Dedifferentiated amniotic fluid mesenchymal stem cell (primary cell): ENCODE measurements around the gene NPAS3.
A peak's percentile ranks its signal among the peaks of the same experiment; 100 is the strongest.

Source experiments
- DNase-seq: peaks from one replicate; pipeline ENCODE4 v3.0.0-alpha.2; 2016; ENCODE audit errors: extremely low spot score

The NPAS3 gene

DNA sequence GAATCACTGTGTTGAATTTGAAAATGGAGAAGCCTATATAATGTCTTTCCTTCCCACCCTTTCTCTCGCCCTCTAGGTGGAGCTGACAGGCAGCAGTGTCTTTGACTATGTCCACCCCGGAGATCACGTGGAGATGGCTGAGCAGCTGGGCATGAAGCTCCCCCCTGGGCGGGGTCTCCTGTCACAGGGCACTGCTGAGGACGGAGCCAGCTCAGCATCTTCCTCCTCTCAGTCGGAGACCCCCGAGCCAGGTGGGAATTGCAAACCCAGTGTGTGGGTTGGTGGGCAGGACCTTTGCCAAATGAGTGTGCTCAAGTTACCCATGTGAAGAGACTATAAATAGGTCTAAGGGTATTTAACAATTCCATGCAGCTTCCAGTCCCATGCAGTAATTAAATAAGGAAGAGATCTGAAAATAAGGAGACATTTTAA lies 737.5 kb downstream of the NPAS3 start:
- DNase-seq: no peak

DNA sequence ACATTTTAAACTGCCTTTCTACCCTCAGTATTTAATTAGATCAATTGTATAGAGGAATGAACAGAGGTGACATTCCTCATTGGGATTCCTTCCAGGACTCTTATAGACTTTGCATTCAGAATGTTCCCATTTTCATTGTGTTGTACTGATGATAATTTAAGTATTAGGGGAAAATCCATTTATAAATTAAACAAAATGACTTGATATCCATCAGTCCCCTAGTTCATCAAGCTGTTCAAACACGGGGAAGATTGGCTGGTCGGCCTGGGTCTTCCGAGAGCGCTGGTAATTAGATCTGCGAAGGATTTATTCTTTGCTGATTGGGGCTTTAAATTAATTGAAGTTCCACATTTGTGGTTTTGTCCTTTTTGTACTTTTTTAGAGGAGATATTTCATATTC lies 738.2 kb downstream of the NPAS3 start:
- DNase-seq: no peak

DNA sequence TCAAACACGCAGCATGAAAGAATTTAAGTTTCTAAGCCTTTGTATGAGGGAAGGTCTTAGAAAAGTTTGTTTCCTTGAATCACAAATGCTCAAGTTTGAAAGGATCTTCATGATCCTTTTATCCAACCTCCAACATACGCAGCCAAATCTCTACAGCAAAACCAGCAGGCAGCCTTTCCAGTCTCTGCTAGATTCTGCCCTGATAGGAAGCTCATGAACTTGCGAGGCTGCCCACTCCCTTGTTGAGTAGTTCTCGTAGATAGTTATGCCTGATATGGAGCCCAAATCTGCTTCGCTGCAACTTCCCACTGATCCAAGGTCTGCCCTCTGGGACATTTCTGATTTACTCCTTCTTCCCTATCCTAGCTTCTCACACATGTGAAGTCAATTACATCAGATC lies 739.3 kb downstream of the NPAS3 start:
- no peak for DNase-seq

DNA sequence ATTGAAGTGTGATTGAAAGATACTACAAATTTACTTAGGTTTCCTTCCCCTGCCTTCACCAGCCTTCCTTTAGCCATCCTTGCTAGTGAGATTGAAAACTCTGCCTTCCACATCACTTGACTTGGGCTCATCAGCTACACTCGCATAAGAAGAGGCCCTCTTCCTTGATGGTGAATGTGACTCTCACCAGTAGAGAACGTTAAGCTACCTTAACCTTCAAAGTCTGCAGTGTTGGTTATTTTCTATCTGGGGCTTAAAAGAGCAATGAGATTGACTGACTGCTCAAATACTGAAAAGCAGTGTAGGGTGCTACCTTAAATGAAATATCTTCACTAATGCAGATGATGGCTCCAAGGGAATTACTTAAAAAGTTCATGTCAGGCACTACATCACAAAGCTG lies 740.3 kb downstream of the NPAS3 start:
- DNase-seq: no peak

DNA sequence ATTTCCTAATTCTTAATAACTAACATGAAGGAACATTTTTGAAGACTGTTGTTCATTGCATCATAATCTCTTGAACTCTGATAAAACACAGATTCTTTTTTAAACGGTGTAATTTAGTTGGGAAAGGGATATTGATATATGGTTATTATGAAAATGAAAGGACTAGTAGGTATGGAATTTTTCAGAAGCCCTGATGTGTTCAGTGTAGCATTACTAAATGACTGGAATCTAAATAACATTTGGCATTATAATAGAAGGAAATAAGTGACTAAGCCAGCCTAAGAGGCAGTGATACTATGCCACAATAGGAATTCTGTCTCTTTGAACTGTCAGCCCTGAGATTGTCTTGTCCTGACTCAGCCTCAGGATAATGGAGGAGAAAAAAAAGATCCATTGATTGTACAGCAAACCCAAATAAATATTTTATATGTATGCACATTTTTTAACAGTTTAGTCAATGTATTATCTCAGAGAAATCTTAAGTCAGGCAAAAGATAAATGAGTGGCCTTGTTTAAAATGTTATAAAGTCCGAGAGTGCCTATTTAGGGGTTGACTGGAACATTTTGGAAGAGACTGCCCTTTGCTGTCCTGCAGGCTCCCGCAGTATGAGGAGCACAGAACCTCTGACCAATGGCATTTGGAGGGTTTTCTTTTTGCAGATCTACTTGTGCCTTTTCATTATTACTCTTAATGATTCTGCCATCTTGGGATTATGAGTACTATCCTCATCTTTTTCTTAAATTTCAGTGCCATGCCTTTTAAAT lies 741.0 kb downstream of the NPAS3 start:
- no peak for DNase-seq

DNA sequence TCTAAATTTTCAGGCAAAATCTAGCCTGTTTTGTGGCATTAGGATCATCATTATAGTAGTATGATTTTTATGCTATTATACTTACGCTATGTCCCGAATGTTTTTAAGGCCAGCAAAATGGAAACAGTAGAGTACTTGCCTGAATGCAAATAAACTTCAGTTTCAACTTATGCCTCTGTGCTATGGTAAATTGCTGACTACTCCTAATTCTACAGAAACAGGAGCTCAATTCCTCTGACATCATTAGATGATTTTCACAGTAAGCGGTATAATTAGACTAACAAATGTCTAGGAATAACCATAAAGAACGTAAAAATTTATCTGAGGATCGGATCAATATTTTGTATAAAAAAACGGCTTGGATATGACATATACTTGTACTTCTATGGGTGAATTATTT lies 742.2 kb downstream of the NPAS3 start:
- DNase-seq: no peak

DNA sequence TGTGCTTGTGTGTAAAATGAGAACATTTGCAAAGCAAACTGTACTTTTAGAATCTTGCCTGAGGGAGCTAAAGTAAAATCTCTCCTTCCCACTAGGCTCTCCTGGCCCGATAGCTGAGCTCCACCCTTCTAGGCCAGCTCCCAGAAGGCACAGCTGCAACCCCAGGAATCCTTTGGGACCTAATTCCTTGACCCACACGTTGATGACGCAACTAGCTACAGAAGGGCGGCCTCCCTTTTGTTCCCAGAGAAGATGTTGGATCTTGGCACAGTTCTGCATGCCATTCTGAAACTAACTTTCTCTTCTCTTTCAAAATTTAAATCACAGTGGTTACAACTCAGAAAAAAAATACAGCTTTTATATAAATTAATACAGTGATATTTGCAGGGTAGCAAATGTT lies 744.1 kb downstream of the NPAS3 start:
- DNase-seq: peak; percentile 43

DNA sequence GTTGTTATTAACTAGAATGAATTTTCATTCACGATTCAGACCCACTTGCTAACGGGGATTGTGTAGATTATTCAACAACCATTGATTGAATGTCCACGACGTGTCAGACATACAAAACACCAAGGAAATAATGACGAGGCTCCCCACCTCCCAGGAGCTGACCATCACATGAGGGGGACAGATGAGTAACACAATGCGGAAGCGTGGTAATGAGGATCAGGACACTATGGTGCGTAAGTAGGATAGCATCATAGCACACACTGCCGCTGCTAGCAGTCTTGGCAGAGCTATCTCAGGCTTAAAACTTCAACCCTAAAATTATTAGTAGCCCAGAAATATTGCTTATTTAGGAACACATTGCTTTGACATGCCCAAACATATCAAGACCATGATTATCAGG lies 746.3 kb downstream of the NPAS3 start:
- no peak for DNase-seq

DNA sequence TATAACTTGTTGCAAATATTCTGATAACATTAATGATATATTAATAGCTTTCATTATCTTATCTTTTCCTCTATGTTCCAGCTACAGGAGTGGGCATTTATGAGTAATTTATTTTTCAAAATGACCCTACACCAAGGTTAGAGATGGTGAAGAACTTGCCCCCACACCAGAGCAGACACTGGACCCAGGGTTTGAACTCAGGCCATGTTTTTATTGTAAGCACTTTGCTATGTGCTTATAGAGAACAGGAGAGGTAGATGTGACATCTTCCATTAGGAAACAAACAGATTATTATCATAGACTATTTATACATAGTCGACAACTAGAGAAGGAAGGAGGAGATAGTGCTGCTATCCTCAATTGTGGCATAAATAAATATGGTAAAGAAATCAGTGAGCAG lies 747.0 kb downstream of the NPAS3 start:
- no peak for DNase-seq

DNA sequence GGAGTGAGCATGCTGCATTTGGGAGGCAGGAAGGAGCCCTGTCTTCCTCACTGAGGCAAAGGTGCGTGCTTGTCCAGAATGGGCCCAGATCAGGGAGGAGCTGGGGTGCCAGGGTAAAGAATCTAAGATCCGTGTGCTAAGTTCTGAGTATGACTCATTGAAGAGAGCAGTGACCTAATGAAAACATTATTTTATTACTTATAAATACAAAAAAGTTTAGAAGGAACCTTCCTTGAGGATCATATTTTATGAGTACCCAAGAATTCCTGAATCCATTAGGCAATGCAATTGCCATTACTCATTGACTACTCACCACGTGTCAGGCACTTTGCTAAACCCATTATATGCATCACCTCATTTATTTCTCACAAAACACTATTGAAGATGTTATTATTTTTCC lies 747.5 kb downstream of the NPAS3 start:
- DNase-seq: no peak

DNA sequence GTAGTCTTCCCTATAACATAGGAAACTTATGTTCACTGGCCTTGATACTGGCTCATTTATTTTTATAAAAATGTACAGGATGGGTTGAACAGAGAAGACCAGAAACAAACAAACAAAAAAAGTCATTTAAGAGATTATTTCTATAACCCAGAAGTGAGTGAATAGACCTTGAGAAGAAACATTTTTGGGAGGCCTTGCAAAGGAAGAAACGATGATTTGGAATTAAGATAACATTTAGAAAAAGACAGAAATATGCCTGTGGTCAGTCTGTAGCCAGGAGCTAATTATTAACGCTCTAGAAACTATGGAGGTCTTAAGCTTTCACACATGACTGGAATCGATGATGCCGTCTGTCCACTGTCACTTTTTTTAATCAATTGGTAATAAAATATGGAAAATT lies 748.2 kb downstream of the NPAS3 start:
- DNase-seq: no peak

DNA sequence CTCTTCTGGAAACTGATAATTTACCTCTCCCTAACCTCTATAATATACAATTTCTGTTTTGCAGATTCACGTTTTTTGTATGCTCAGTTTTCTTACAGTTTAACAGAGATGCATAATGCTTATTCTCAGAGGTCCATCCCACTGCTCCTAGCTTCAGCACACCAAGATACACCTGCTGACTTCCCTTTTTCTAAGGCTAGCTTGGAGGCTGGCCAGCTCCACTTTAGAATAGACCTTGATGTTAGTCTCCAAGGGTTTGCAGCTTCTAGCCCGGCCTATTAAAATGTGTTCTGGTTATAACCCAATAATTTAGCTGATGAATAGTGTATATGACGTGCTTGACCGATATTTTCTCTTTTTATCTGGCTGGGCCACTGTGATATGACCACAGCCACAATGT lies 751.0 kb downstream of the NPAS3 start:
- DNase-seq: no peak

DNA sequence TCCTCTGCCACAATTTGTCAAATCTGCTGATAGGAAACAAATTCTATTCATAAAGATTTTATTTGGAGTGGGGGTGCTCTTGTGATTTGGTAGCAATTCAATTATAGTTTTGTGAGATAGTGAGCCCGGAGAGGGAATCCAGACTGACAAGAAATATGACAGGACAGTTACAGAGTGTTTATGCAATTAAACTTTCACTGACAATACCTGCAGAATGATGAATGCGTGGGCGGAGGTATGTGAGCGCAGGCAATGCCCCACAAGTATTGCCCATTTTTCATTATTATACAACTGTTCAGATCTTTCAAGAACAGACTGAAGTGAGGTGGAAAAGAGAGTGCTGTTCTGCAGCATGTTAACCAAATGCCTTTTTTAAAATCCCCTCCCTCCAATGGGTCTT lies 753.2 kb downstream of the NPAS3 start:
- no peak for DNase-seq

DNA sequence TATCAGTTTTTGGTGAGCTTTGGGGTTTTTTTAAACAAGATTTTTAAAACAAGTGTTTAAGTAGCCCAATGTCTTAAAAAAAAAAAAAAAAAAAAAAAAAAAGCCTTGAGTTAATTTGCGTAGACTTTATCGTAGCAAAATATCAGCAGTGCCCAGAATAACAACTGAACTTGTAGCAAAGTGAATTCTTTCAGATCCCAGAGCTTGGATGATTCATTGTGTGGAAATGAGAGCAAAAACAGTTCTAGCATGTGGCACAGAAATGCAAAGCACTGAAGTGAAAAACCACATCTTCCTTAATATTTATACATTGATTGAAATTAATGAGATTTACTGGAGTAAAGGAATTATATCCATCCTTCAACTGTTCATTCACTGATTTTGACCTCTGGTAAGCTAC lies 754.1 kb downstream of the NPAS3 start:
- DNase-seq: peak; percentile 85

DNA sequence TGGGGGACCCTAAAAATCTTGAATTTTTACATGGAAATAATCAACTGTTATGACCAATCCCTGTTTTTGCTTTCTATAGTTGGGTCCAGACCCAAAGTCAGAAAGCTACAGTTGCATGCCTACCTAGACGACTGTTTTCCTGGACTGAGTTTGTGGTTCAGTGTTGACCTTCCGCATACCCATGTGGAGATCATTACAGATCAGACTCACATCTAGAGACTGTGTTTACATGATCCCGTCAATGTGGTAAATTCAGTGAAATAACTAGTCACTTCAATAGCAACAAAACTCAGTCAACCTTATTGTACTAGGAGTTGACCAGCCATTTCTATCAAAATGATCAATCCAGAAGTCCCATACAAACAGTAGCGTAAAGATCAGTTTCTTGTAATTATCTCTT lies 754.6 kb downstream of the NPAS3 start:
- DNase-seq: peak; percentile 37

DNA sequence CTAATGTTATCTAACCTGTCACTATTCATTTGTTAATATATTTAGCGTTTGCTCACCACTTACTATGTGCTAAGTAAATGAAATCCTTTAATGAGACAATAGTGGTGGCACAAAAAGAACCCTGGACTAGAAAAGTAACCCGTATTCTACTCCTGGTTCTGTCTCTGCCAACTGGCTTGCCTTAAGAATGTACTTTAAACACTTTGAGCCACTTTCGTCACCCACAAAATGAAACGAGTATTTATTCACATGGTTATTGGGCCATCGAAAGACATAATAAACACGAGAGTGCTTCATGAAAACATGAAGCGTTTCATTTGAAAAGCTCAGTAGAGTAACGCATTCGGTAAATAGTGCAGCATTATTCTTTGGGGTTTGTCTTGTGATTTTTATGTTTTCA lies 757.5 kb downstream of the NPAS3 start:
- DNase-seq: no peak

DNA sequence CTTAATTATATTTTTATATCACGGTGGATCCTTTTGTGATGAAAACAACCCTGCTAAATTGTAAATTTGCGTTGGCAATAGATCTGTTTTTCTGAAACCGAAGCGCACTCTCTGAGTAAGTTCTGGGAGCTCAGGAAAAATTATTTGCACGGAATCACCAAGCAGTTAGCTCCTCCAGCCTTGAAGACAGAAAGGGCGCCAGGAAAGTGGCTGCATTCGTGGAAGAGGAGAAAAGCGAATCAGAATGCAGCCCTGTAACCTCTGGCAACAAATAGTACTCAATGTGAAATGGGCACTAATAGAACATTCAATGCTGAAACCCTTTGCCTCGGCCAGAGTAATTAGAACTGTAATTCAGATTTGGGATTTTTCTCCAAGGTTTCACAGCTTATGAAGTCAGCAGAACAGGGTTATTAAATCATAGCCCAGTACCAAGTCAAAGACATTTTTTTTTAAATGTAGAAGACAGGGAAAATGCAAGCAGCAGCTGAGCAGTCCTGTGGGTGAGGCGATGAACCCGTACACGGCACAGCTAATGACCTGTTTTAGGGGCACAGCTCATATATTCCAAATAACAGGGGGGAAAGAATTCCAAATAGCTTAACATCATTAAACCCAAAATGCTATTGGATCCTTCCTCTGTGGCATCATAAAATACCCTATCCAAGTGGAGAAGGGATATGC lies 760.8 kb downstream of the NPAS3 start:
- no peak for DNase-seq

DNA sequence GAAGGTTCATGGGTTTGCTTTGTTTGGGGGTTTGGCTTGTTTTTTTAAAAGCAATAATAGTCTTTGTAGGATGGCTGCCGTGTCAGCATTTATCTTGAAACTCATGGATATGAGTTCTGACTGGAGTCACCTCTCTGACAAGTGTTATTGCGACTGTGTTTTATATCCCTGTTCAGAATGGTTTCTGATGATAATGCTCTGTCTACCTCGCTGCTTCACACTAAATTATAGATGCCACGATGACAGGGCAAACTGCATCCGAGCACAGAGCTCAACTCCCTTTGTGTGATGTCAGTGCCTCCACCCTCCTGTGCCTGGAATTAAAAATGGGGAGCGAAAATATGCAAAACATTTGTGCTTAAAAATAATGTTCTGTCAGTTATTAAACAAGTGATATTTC lies 761.4 kb downstream of the NPAS3 start:
- DNase-seq: no peak

DNA sequence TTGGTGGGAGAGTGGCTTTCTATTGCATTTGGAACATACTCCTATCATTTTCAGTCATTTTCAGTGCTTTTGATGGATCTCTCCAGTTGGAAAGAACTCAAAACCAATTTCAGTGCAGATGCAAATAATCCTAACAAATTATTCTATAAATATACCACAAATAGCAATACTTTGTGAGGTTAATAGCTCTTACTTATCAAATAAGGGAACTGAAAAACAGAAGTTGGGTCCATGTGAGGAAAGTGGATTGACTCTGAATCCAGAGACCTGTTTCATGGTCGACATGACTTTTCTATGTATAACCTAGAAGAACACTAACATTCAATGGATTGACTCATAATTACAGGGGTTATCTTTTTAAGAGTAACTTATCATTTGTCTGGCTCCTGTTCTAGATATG lies 763.6 kb downstream of the NPAS3 start:
- DNase-seq: no peak

DNA sequence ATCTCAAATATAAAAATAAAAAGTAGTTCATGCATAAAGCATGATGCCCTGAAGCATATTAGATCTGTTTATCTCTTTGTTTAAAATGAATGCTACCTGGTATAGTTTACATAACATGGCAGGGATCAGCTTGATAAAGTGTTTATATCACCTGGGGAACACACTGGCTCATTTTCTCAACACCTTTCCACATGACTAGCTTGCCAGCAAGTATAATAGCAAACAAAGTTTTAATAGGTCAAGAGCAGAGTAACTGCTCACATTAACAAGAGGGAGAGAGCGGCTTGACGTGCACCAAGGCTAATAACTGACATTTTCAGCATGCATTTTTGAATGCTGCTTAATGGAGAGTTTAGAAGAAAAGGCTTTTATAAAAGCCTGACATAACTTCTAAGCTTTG lies 765.8 kb downstream of the NPAS3 start:
- DNase-seq: no peak

DNA sequence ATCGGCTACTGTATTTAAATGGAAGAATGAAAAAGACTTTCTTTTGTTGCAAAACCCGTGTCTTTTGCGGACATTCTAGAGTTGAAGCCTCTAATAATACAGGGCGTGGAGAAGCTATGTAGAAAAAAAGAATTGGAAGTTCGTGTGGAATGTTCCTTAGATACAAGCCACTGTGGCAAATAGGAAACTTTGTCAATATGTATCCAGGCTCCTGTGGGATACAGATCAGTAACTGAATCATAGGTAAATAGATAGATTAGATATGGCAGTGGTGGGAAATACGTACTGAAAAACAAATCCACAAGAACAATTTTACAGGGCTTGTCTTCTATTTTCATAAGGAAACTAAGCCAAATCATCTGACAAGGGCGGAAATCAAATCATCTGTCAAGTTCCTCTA lies 766.8 kb downstream of the NPAS3 start:
- no peak for DNase-seq

DNA sequence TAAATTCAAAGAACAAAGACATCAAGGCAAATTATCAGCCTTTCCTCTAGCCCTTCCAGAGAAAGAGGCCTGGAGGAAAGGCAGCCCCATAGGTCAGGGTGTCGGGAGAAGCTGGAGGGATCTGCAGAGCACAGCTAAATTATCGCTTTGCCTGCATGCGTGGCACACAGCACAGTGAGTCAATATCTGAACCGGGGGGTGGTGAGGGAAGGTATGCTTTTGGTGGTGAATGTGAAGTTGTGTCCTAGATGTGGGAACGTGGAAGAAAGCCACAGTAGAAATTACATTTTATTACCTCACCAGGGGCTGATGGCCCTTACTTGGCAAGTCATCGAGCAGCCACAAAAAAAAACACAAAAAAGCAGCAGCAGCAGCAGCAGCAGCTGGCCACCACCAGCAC lies 769.0 kb downstream of the NPAS3 start:
- no peak for DNase-seq

DNA sequence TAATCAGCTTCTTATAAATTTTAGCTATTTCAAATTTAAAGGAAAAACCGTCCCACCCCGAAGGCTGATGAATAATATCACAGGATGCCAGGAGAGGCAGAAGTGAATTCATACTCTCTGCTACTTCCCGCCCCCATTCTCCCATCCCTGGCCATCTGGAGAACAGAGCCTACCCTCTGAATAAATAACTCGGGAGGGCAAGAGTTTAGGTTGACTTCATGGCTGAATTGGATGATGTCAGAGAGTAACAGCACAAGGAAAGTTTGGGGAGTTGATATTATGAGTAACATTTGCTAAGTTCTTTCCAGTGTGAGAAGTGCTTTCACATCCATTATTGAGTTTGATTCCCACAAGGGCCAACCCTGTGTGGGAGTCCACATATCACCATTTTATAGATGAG lies 770.6 kb downstream of the NPAS3 start:
- DNase-seq: no peak

DNA sequence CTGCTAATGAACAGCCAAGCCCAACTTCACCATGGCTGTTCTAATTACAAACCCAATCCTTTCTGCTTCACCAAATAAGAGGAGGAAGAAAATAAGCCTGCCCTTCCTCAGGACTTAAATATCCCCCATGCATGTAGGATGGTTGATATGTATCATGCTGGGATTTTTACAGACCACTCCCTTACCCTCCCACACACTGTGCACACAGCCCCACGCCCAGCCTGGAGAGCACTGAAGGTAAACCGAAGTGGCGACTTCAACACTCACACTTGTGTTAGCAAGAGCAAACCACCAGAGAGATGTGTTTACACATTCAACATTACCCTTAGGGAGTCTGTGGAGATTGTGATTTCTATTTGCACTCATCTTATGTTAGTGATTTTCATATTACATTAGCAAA lies 771.0 kb downstream of the NPAS3 start:
- DNase-seq: no peak
